ENCODE results near the gene EVA1C. TPM values are rescaled to one million over a fixed set of nuclear protein-coding genes. Genes with fewer than 3 reads are reported as not detected.
"Not testable (repeated sequence)": the region's sequence is repeated elsewhere in the genome, so short reads cannot be mapped to it uniquely, and the experiment has no call there.

The EVA1C gene
- total RNA-seq, 1 donor from 2014 or later, result 2.8 TPM

DNA sequence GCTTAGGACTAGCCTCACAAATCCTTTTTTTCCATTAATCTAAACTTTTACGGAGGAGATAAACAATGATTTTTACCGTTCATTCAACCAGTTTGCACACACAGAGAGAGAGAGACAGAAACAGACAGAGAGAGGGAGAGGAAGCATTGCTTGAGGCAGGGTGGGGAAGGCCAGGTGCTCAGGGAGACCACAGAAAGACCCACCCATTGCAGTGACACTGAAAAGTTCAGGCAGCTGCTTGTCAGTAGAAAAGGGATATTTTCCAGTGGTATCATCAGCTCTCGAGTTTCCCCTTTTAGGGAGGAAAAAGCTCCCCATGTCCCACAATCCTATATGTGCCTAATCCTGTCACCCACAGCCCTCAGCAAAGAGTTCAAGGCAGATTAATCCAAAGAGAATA, 145.6 kb downstream of the EVA1C start:
- intact Hi-C loops (cut with micrococcal nuclease), result no loop called here

DNA sequence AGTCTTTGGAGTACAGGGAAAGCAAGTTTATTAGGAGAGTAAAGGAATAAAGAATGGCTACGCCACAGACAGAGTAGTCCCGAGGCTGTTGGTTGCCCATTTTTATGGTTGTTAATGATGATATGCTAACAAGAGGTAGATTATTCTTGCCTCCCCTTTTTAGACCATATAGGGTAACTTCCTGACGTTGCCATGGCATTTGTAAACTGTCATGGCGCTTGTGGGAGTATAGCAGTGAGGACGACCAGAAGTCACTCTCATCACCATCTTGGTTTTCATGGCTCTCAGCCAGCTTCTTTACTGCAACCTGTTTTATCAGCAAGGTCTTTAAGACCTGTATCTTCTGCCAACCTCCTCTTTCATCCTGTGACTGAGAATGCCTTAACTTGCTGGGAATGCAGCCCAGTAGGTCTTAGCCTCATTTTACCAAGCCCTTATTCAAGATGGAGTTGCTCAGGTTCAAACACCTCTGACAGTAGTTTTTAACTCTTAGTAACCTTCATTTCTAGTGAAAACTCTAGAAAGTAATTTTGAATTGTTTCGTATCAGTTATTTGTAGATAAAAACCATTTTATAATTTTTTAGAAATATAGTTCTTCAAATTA, 146.6 kb downstream of the EVA1C start:
- intact Hi-C loops (cut with micrococcal nuclease), result no loop called here

DNA sequence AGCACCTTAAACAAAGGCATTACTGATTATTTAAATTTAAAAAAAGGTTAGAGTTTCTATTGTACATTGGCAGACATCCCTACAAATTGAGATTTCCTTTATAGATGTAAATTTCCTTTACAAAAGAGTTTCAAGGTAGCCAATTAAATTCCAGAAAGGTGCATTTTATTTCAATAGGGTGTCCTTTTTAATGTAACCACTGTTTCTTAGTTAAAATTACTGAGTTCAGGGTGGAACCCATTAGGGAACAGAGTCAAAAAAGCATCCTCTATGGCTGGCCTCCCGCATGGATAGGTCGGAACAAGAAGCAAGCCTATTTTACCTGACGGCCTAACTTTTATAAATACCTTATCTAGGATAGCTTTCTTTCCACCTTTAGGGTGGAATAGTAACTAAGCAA, 148.4 kb downstream of the EVA1C start:
- intact Hi-C loops (cut with micrococcal nuclease), result no loop called here

DNA sequence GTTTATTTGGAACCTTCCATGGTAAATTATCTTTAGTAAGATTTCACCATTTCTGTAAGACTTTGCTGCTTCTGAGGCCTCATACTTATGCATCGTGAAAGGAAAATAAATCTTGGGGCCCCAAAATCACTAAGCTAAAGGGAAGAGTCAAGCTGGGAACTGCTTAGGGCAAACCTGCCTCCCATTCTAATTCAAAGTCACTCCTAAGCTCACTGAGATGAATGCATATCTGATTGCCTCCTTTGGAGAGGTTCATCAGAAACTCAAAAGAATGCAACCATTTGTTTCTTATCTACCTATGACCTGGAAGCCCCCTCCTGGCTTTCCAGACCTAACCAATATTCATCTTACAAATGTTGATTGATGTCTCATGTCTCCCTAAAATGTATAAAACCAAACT, 149.0 kb downstream of the EVA1C start:
- intact Hi-C loops (cut with micrococcal nuclease), result not testable (repeated sequence)

DNA sequence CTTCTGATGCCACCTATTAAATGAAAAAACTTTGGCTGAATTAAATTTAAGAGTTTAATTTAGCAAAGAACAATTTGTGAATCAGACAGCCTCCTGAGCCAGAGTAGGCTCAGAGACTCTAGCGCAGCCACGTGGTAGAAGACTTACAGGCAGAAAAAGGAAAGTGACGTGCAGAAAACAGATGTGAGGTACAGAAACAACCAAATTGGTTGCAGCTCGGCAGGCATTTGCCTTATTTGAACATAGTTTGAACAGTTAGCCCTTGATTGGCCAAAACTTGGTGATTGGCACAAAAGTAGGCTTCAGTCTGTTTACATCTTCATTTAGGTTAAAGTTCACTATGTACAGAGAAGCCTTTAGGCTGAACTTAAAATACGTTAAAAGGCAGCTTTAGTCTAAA, 149.9 kb downstream of the EVA1C start:
- intact Hi-C loops (cut with micrococcal nuclease), result no loop called here

DNA sequence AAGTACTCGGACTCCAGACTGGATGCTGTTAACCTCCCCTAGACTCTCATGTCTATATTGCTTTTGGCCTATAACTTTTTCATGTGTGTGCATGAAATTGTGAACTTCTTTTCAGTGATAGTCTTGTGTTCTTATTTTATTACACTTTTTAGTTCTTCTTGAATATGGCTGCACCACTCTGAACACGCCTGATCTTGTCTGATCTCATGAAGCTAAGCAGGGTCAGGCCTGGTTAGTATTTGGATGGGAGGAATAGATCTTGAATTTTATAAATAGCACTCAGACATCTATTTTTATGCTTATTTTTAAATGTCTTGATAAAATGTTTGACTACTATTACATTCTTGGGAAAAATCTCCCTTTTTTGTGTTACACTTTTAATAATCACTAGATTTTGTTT, 150.4 kb downstream of the EVA1C start:
- intact Hi-C loops (cut with micrococcal nuclease), result no loop called here

Other genes with a start within 250 kb of the EVA1C start
- 17.0 and 20.8 TPM in 2 replicates for gene MIS18A, start 133.7 kb upstream of the EVA1C start, total RNA-seq
- gene MRAP, start 113.9 kb upstream of the EVA1C start, total RNA-seq, result not detected in 2 replicates
- gene URB1, start 19.7 kb upstream of the EVA1C start, total RNA-seq, result 22.4 and 24.4 TPM in 2 replicates
- 0.95 and 1.6 TPM in 2 replicates for gene TCP10L, start 172.8 kb downstream of the EVA1C start, total RNA-seq
- 34.2 and 40.1 TPM in 2 replicates for gene CFAP298, start 199.7 kb downstream of the EVA1C start, total RNA-seq

Measured in T-helper 1 cell treated with Interleukin-12 subunit alpha and Interleukin-12 subunit beta and Interleukin-4 antibody, amounts not matched to agents 30 ng/mL and 1 ng/mL, for 36 hours (primary cell).